Activated CD8-positive, alpha-beta memory T cell treated with anti-CD3 and anti-CD28 coated beads, Interleukin-2, amount 10 ng/mL, durations not matched to agents 7 days and 5 days (primary cell): Measurements from ENCODE around the gene FAM163B. TPM values are rescaled to one million over a fixed set of nuclear protein-coding genes. Genes with fewer than 3 reads are reported as not detected.

Source experiments
- ATAC-seq: fragments of 150-1000 bp; cut with Tn5 transposase; one replicate; pipeline ENCODE4 v1.10.0; 2021; ENCODE audit warnings: moderate library complexity
- CTCF ChIA-PET: fragments of 350-600 bp; sonication (Branson Sonifier 250); formaldehyde crosslinking; loops from one replicate; lab custom pipeline; 2021; ENCODE audit warnings: antibody characterized with exemption; lab: Charles Lee
- DNase-seq: peaks from one replicate; pipeline ENCODE4 v3.0.0-alpha.2; 2020
- H3K27ac Mint-ChIP-seq: one replicate; pipeline ENCODE4 v1.8.0; 2021; ENCODE audit warnings: mild to moderate bottlenecking, mixed read lengths
- H3K27me3 Mint-ChIP-seq: one replicate; pipeline ENCODE4 v1.8.0; 2021; ENCODE audit warnings: mixed read lengths
- H3K36me3 Mint-ChIP-seq: one replicate; pipeline ENCODE4 v1.8.0; 2021; ENCODE audit warnings: mild to moderate bottlenecking, mixed read lengths
- H3K4me1 Mint-ChIP-seq: one replicate; pipeline ENCODE4 v1.8.0; 2021; ENCODE audit warnings: mixed read lengths
- H3K4me3 Mint-ChIP-seq: one replicate; pipeline ENCODE4 v1.8.0; 2021; ENCODE audit warnings: mild to moderate bottlenecking, moderate library complexity, mixed read lengths
- H3K9me3 Mint-ChIP-seq: one replicate; pipeline ENCODE4 v1.8.0; 2022; ENCODE audit warnings: low read depth, mixed read lengths
- total RNA-seq, 2 experiments: library from RNA; stranded (reverse); gene quantifications; one replicate each; pipeline ENCODE4 v1.2.3, GENCODE V29; 2021

Gene FAM163B
- total RNA-seq, 2 experiments from 2014 or later = not detected

DNA sequence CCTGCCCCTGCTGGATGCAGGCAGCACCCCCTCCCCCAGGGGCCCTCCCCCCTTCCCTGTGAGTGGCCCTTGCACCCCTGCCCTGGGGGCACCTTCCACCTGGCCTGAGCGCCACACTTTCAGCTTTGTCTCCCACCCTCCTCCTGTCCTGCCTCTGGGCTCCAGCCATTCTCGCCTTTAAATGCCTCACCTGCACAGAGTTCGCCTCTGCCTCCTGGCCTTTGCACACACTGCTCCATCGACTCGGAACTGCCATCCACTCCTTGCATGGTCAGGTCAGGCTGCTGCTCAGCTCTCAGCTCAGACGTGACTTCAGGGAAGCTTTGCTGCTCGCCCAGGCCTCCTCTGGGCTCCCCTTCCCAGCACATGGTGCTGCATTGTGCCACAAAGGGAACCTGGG lies 10.2 kb downstream of the FAM163B start:
- DNase-seq (no peak), ATAC-seq (no peak)
- H3K9me3 Mint-ChIP-seq = peaks cover 9% of the 10 kb centered on the region
- peaks cover 6% of the 10 kb centered on the region for H3K36me3 Mint-ChIP-seq
- H3K27ac Mint-ChIP-seq = no peak overlapping the region
- H3K4me1 Mint-ChIP-seq = no peaks in the 10 kb centered on the region
- no peaks in the 10 kb centered on the region for H3K27me3 Mint-ChIP-seq
- H3K4me3 Mint-ChIP-seq = no peak overlapping the region
- CTCF ChIA-PET = no interaction called here

DNA sequence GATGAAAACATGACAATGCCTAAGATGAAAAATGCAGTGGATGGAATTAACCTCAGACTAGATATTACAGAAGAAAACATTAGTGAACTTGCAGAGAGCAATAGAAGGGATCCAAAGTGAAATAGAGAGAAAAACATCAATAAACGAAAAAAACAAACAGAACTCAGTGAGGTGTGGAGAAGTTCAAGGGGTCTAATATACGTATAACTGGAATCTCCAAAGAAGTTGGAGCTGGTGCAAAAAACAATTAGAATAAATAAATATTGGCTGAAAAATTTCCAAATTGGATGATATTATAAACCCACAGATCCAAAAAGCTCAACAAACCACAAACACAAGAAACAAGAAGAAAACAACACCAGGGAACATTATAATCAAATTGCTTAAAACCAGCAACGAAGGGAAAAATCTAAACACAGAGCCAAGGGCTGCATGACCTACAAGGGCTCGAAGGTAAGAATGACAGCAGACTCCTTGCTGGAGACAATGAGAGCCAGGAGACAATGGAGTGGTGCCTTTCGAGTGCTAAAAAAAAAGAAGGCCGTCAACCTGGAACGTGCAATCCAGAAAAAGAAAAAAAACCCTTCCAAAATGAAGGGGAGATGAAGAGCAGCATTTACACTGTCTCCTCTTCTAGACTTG lies 11.8 kb downstream of the FAM163B start:
- CTCF ChIA-PET = no interaction called here

DNA sequence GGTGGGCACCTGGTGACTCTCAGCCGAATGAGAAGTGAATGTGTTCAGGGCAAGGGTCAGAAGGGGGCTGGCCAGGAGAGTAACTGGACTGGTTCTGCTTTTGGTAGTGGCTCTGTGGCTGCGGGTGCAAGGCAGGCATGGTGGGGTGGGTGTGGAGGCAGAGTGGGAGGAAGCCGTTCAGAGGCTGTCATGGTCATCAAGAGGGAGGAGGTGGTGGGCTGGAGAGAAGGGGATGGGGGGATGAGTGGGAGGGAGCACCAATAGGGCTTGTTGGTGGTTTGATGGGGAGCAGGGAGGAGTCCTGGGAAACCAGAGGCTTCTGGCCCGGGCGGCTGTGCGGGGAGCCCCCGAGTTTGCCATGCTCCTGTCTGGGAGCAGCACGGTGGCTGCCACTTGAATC lies 13.3 kb downstream of the FAM163B start:
- DNase-seq = no peak
- no peaks in the 10 kb centered on the region for H3K4me1 Mint-ChIP-seq
- CTCF ChIA-PET = no interaction called here
- peaks cover 9% of the 10 kb centered on the region for H3K9me3 Mint-ChIP-seq
- ATAC-seq = no peak
- no peak overlapping the region for H3K27ac Mint-ChIP-seq
- H3K27me3 Mint-ChIP-seq = no peaks in the 10 kb centered on the region
- H3K36me3 Mint-ChIP-seq = peaks cover 6% of the 10 kb centered on the region
- H3K4me3 Mint-ChIP-seq = no peak overlapping the region

More for the DNA sequence above, 11.8 kb downstream of the FAM163B start:
- peaks cover 6% of the 10 kb centered on the region for H3K36me3 Mint-ChIP-seq
- no peaks in the 10 kb centered on the region for H3K4me1 Mint-ChIP-seq
- peaks cover 9% of the 10 kb centered on the region for H3K9me3 Mint-ChIP-seq
- H3K4me3 Mint-ChIP-seq = no peak overlapping the region
- DNase-seq (no peak), ATAC-seq (no peak)
- no peaks in the 10 kb centered on the region for H3K27me3 Mint-ChIP-seq
- no peak overlapping the region for H3K27ac Mint-ChIP-seq

GRCh38 chr9:133594310-133594709 lies 14.9 kb downstream of the FAM163B start:
- Mint-ChIP-seq H3K27me3 (no peaks in the 10 kb centered on the region), H3K4me3 (no peak overlapping the region), H3K9me3 (peaks cover 9% of the 10 kb centered on the region), H3K27ac (no peak overlapping the region), H3K36me3 (peaks cover 6% of the 10 kb centered on the region), H3K4me1 (no peaks in the 10 kb centered on the region)
- CTCF ChIA-PET = interaction anchor here (0.8 kb wide), 1 partner anchor 13 kb away, joined by 3 read pairs; no protein-coding TSS in a partner anchor
- no peak for ATAC-seq
- DNase-seq = no peak

DNA sequence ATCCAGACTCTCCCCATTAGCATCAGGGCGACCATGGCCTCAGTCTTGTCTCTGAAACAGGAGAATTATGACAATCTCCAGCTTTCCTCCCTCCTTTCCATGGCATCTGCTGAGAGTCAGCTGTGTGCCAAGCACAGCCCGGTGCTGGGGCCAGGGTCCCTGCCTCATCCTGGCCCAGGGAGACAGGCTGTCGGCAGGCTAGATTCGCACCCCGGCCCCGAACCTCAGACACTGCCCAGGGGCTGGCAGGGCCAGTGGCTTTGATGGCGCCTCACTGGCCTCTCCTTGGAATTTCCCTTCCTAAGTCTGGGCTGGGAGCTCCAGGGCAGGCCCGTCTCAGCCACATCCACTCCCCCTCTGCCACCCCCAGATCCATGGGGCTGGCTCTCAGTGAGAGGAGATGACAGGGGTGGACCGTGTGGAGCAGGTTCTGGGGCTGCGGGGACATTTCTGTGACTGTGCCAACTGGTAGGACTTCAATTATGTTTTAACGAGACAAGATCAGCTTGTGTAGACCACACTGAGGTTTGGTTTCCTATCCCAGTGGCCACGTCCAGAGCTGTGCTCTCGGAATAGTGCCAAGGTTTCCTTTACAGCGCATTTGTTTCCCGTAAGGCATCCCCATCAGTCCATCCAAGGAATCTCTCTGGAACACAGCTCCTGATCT lies 15.5 kb downstream of the FAM163B start:
- H3K4me1 Mint-ChIP-seq = no peaks in the 10 kb centered on the region
- H3K36me3 Mint-ChIP-seq = peaks cover 6% of the 10 kb centered on the region
- CTCF ChIA-PET = interaction anchor here (0.7 to 1.3 kb wide), 4 partner anchors 12 to 122 kb away, joined by 3 read pairs; no protein-coding TSS in a partner anchor
- H3K27ac Mint-ChIP-seq = no peak overlapping the region
- H3K4me3 Mint-ChIP-seq = no peak overlapping the region
- H3K9me3 Mint-ChIP-seq = peaks cover 9% of the 10 kb centered on the region
- no peaks in the 10 kb centered on the region for H3K27me3 Mint-ChIP-seq
- ATAC-seq = no peak
- DNase-seq = no peak

DNA sequence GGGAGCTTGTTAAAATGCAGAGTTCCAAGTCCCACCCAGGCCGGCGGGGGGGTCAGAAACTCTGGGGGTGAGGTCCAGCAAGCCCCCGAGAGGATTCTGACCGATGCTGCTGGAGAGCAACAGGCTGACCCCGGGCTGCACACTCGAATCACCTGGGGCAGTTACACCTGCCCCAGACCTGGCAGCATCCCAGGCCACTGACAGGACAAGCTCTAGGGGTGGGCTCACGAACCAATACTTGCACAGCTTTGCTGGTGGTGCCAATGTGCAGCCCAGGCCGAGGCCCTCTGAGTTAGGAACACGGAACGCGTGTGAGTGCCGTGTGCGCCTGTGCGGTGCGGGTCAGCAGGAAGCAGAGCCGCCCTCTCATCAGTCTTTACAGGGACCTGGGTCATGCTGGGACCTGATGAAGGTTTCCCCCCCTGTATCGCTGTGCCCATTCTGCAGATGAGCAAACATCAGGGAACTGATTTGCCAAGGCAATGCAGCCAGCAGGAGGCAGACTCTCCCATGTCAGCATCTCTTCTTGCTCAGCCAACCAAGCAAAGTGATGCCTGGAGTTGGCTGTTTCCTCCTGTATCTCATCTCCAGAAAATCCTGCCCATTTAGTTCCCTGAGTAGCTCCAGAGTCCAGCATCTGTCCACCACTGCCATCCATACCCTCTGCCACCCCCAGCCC lies 16.3 kb downstream of the FAM163B start:
- no peaks in the 10 kb centered on the region for H3K4me1 Mint-ChIP-seq
- DNase-seq = no peak
- peaks cover 13% of the 10 kb centered on the region for H3K9me3 Mint-ChIP-seq
- ATAC-seq = no peak
- peaks cover 6% of the 10 kb centered on the region for H3K36me3 Mint-ChIP-seq
- H3K27ac Mint-ChIP-seq = no peak overlapping the region
- H3K4me3 Mint-ChIP-seq = no peak overlapping the region
- CTCF ChIA-PET = interaction anchor here (0.7 to 1.3 kb wide), 3 partner anchors 17 to 123 kb away, joined by 3 read pairs; no protein-coding TSS in a partner anchor
- H3K27me3 Mint-ChIP-seq = no peaks in the 10 kb centered on the region

GRCh38 chr9:133591985-133592384 lies 17.2 kb downstream of the FAM163B start:
- H3K4me1 Mint-ChIP-seq = no peaks in the 10 kb centered on the region
- H3K36me3 Mint-ChIP-seq = peaks cover 1% of the 10 kb centered on the region
- no peak for ATAC-seq
- CTCF ChIA-PET = no interaction called here
- H3K27ac Mint-ChIP-seq = no peak overlapping the region
- no peaks in the 10 kb centered on the region for H3K27me3 Mint-ChIP-seq
- H3K9me3 Mint-ChIP-seq = peaks cover 5% of the 10 kb centered on the region
- no peak for DNase-seq
- no peak overlapping the region for H3K4me3 Mint-ChIP-seq

GRCh38 chr9:133591116-133591910 lies 17.9 kb downstream of the FAM163B start:
- peaks cover 3% of the 10 kb centered on the region for H3K9me3 Mint-ChIP-seq
- H3K36me3 Mint-ChIP-seq = no peaks in the 10 kb centered on the region
- H3K27ac Mint-ChIP-seq = no peak overlapping the region
- peaks cover 3% of the 10 kb centered on the region for H3K27me3 Mint-ChIP-seq
- H3K4me1 Mint-ChIP-seq = no peaks in the 10 kb centered on the region
- ATAC-seq (no peak), DNase-seq (no peak)
- CTCF ChIA-PET = interaction anchor here (1.7 kb wide), 1 partner anchor 151 kb away, joined by 7 read pairs; no protein-coding TSS in a partner anchor
- H3K4me3 Mint-ChIP-seq = no peak overlapping the region

GRCh38 chr9:133590231-133590855 lies 18.8 kb downstream of the FAM163B start:
- DNase-seq = no peak
- CTCF ChIA-PET = interaction anchor here (0.7 to 1.7 kb wide), 5 partner anchors 12 to 152 kb away, joined by 3 to 7 read pairs (median 3); no protein-coding TSS in a partner anchor
- no peak overlapping the region for H3K4me3 Mint-ChIP-seq
- ATAC-seq = no peak
- H3K36me3 Mint-ChIP-seq = no peaks in the 10 kb centered on the region
- peaks cover 12% of the 10 kb centered on the region for H3K27me3 Mint-ChIP-seq
- H3K9me3 Mint-ChIP-seq = peaks cover 3% of the 10 kb centered on the region
- H3K27ac Mint-ChIP-seq = no peak overlapping the region
- no peaks in the 10 kb centered on the region for H3K4me1 Mint-ChIP-seq

DNA sequence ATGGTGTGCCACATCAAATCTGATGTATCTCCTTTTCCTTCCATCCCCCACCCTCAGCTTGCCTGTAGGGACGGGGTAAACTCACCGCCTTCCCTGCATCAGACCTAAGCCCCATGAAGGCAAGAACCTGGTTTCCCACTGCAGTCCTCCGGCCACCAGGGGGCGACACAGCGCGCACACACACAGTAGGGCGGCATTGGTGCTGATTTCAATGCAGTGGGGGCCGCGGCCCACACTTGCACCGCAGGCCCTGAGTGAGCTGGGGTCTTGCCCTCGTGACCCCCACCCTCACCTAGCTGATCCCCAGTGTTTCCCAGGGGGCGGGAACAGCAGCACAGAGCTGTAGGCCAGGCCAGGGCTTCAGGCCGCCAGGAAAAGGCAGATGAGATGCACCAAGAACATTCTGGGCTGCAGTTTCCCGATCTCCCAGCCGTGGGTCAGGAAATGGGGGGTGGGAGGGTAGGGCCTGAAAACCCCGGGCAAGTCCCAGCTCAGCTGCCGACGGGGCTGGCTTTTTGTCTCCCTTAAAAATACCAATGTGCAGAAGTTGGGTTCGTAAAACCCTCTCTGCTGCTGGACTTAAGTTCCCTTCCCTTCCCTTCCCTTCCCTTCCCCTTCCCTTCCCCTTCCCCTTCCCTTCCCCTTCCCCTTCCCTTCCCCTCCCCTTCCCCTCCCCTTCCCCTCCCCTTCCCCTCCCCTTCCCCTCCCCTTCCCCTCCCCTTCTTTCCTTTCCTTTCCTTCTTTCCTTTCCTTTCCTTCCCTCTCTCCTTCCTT lies 19.5 kb downstream of the FAM163B start:
- peaks cover 3% of the 10 kb centered on the region for H3K9me3 Mint-ChIP-seq
- H3K27ac Mint-ChIP-seq = no peak overlapping the region
- H3K27me3 Mint-ChIP-seq = peaks cover 18% of the 10 kb centered on the region
- H3K4me1 Mint-ChIP-seq = no peaks in the 10 kb centered on the region
- H3K36me3 Mint-ChIP-seq = no peaks in the 10 kb centered on the region
- CTCF ChIA-PET = interaction anchor here (0.7 to 1.7 kb wide), 5 partner anchors 13 to 153 kb away, joined by 3 to 7 read pairs (median 3); no protein-coding TSS in a partner anchor
- no peak overlapping the region for H3K4me3 Mint-ChIP-seq
- no peak for ATAC-seq
- peak; percentile 45 for DNase-seq

DNA sequence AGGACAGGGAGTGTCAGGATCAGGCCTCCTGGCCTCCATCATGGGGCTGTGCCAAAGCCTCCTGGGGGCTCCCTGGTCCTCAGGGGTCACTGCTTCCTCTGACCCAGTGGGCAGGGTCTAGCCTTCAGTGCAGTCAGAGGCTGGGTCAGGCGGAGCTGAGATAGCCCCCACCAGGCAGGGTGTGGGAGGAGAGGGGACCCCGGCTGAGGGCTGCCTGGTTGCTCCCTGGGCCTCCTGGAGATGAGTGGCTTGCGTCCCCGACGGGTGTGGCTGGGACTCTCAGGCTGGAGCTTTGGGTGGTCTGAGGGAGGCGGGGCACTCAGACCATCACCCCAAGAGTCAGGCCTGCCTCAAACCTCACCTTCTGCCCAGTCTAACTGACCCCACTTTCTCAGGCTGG lies 21.7 kb downstream of the FAM163B start:
- no peak overlapping the region for H3K27ac Mint-ChIP-seq
- CTCF ChIA-PET = no interaction called here
- H3K27me3 Mint-ChIP-seq = peaks cover 27% of the 10 kb centered on the region
- DNase-seq (no peak), ATAC-seq (no peak)
- peaks cover 3% of the 10 kb centered on the region for H3K9me3 Mint-ChIP-seq
- no peak overlapping the region for H3K4me3 Mint-ChIP-seq
- no peaks in the 10 kb centered on the region for H3K36me3 Mint-ChIP-seq
- no peaks in the 10 kb centered on the region for H3K4me1 Mint-ChIP-seq

DNA sequence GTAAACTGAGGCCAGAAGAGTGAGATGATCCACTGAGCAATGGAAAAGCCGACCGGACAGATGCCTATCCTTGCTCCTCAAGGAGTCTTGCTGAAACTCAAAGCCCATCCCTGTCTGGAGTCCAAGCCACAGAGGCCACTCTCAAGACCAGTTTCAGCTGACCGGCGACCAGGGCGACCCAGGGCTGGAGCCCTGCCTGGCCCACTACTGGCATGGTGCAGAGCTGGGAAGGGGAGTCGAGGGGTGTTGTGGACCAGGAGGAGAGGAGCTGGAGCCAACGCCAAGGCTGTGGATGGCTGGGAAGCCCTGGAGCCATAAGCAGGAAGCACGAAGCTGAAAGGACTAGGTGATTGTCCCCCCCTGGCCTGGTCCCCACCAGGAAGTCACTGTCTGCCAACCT lies 22.1 kb downstream of the FAM163B start:
- Mint-ChIP-seq H3K27me3 (peaks cover 28% of the 10 kb centered on the region), H3K4me3 (no peak overlapping the region), H3K9me3 (peaks cover 3% of the 10 kb centered on the region), H3K27ac (no peak overlapping the region), H3K36me3 (no peaks in the 10 kb centered on the region), H3K4me1 (no peaks in the 10 kb centered on the region)
- CTCF ChIA-PET = no interaction called here
- ATAC-seq = no peak
- DNase-seq = no peak
